IMR-90 (cell line): Measurements from ENCODE around the gene SPPL2A. TPM values are rescaled to one million over a fixed set of nuclear protein-coding genes. Genes with fewer than 3 reads are reported as not detected.

Source experiments
- ATAC-seq: fragments of 200-7000 bp; cut with Tn5 transposase; 2 replicates; pipeline ENCODE4 v1.9.1; 2020; ENCODE audit warnings: low read depth, mild to moderate bottlenecking, moderate library complexity
- BruUV-seq: library from RNA; stranded (reverse); fragments of 400-500 nt; replicated peaks from 2 replicates; lab custom pipeline; 2021; lab: Mats Ljungman, UMichigan
- CTCF ChIA-PET: fragments of 300-600 bp; formaldehyde crosslinking; extraction: SDS; loops from one replicate; lab custom pipeline; 2021; ENCODE audit warnings: antibody characterized with exemption; lab: Yijun Ruan, JAX
- POLR2A ChIA-PET: fragments of 300-600 bp; sonication (Branson Sonifier 250); formaldehyde crosslinking; loops from one replicate; lab custom pipeline; 2022; ENCODE audit warnings: antibody characterized with exemption; ENCODE audit not compliant: unreplicated experiment; lab: Charles Lee
- DNase-seq: peaks from one replicate; pipeline ENCODE4 v3.0.0; 2013
- H2AFZ ChIP-seq: replicated peaks from 2 replicates; pipeline ENCODE3; 2013; ENCODE audit warnings: low read length, mild to moderate bottlenecking; ENCODE audit not compliant: poor library complexity
- H2AK5ac ChIP-seq: 2 replicates; pipeline ENCODE4 v1.6.1; 2013; ENCODE audit warnings: low read depth, low read length, inconsistent platforms
- H2AK9ac ChIP-seq: replicated peaks from 2 replicates; pipeline ENCODE3; 2013; ENCODE audit warnings: mild to moderate bottlenecking, low read depth, low read length, moderate library complexity; ENCODE audit not compliant: poor library complexity
- H2BK120ac ChIP-seq: 2 replicates; pipeline ENCODE4 v1.6.1; 2013; ENCODE audit warnings: low read depth, low read length, inconsistent platforms
- H2BK15ac ChIP-seq: 3 replicates; pipeline ENCODE4 v1.6.1; 2013; ENCODE audit warnings: low read depth, low read length, inconsistent platforms
- H2BK20ac ChIP-seq: 2 replicates; pipeline ENCODE4 v1.6.1; 2013; ENCODE audit warnings: low read depth, mild to moderate bottlenecking, inconsistent platforms, low read length, moderate library complexity
- H2BK5ac ChIP-seq: 2 replicates; pipeline ENCODE4 v1.6.1; 2013; ENCODE audit warnings: mild to moderate bottlenecking, low read depth, low read length, inconsistent platforms; ENCODE audit not compliant: poor library complexity, severe bottlenecking
- H3K14ac ChIP-seq: replicated peaks from 2 replicates; pipeline ENCODE4 v1.6.1; 2013; ENCODE audit warnings: low read depth, low read length, inconsistent platforms
- H3K18ac ChIP-seq: 2 replicates; pipeline ENCODE4 v1.6.1; 2013; ENCODE audit warnings: low read depth, low read length, control low read depth
- H3K23ac ChIP-seq: 2 replicates; pipeline ENCODE4 v1.6.1; 2013; ENCODE audit warnings: low read depth, low read length, inconsistent platforms
- H3K27ac ChIP-seq: 2 replicates; pipeline ENCODE4 v1.5.1; 2013; ENCODE audit warnings: mild to moderate bottlenecking, control low read depth, low read length; ENCODE audit not compliant: insufficient read depth
- H3K27me3 ChIP-seq: 2 replicates; pipeline ENCODE4 v1.6.1; 2013; ENCODE audit warnings: low read length; ENCODE audit not compliant: control insufficient read depth, insufficient read depth
- H3K36me3 ChIP-seq: 2 replicates; pipeline ENCODE4 v1.6.1; 2013; ENCODE audit warnings: low read length, mixed read lengths; ENCODE audit not compliant: control insufficient read depth, insufficient read depth
- H3K4ac ChIP-seq: 2 replicates; pipeline ENCODE4 v1.6.1; 2013; ENCODE audit warnings: low read depth, low read length, inconsistent platforms
- H3K4me1 ChIP-seq: 2 replicates; pipeline ENCODE4 v1.6.1; 2013; ENCODE audit warnings: low read length, mixed read lengths; ENCODE audit not compliant: control insufficient read depth, insufficient read depth
- H3K4me2 ChIP-seq: 2 replicates; pipeline ENCODE4 v1.6.1; 2013; ENCODE audit warnings: low read depth, mild to moderate bottlenecking, control low read depth, low read length, moderate library complexity
- H3K4me3 ChIP-seq: 2 replicates; pipeline ENCODE4 v1.5.1; 2013; ENCODE audit warnings: low read depth, mild to moderate bottlenecking, control low read depth, low read length, moderate library complexity; ENCODE audit not compliant: insufficient read depth
- H3K56ac ChIP-seq: 2 replicates; pipeline ENCODE4 v1.6.1; 2013; ENCODE audit warnings: low read length, inconsistent platforms; ENCODE audit not compliant: insufficient read depth; ENCODE audit errors: extremely low read depth
- H3K79me1 ChIP-seq, 2 experiments: 2 replicates each; pipeline ENCODE4 v1.6.1; 2013; ENCODE audit warnings: low read length in 2 of 2, inconsistent platforms in 1 of 2, low read depth in 1 of 2
- H3K9ac ChIP-seq: 2 replicates; pipeline ENCODE4 v1.6.1; 2013; ENCODE audit warnings: low read depth, low read length, control low read depth
- H3K9me1 ChIP-seq: 2 replicates; pipeline ENCODE4 v1.6.1; 2013; ENCODE audit warnings: low read length, inconsistent platforms; ENCODE audit not compliant: insufficient read depth
- H3K9me3 ChIP-seq: 2 replicates; pipeline ENCODE4 v1.6.1; 2013; ENCODE audit warnings: low read length; ENCODE audit not compliant: control insufficient read depth, insufficient read depth
- H4K20me1 ChIP-seq: 2 replicates; pipeline ENCODE4 v1.6.1; 2013; ENCODE audit warnings: low read length, inconsistent platforms; ENCODE audit not compliant: insufficient read depth
- H4K5ac ChIP-seq: 2 replicates; pipeline ENCODE4 v1.6.1; 2013; ENCODE audit warnings: mild to moderate bottlenecking, low read depth, low read length, control low read depth
- H4K8ac ChIP-seq, 2 experiments: 2 replicates each; pipeline ENCODE4 v1.6.1; 2013; ENCODE audit warnings: low read depth in 2 of 2, low read length in 2 of 2, control low read depth in 1 of 2, inconsistent platforms in 1 of 2
- H4K91ac ChIP-seq: 2 replicates; pipeline ENCODE4 v1.6.1; 2013; ENCODE audit warnings: low read depth, low read length, inconsistent platforms; ENCODE audit not compliant: insufficient read depth
- BHLHE40 ChIP-seq: fragments of 150-350 bp; IDR thresholded peaks from 2 replicates; pipeline ENCODE4 v1.6.1; 2016; ENCODE audit warnings: mild to moderate bottlenecking, low read depth, low read length
- CEBPB ChIP-seq: IDR thresholded peaks from 2 replicates; pipeline ENCODE4 v1.6.1; 2012; ENCODE audit warnings: low read depth, low read length, improper control_type of control experiment
- CHD1 ChIP-seq: IDR thresholded peaks from 2 replicates; pipeline ENCODE4 v1.6.1; 2012; ENCODE audit warnings: low read depth, low read length, improper control_type of control experiment
- CTCF ChIP-seq: conservative IDR thresholded peaks from 2 replicates; pipeline ENCODE4 v1.5.1; 2012; ENCODE audit warnings: mild to moderate bottlenecking, low read depth, low read length, improper control_type of control experiment
- ELK1 ChIP-seq: fragments of 150-350 bp; IDR thresholded peaks from 2 replicates; pipeline ENCODE4 v1.6.1; 2016; ENCODE audit warnings: low read depth, mild to moderate bottlenecking, low read length, moderate library complexity, borderline replicate concordance
- FOS ChIP-seq: fragments of 150-350 bp; IDR thresholded peaks from 2 replicates; pipeline ENCODE4 v1.6.1; 2016; ENCODE audit warnings: low read depth, low read length
- MAFK ChIP-seq: IDR thresholded peaks from 2 replicates; pipeline ENCODE4 v1.6.1; 2012; ENCODE audit warnings: low read depth, low read length, improper control_type of control experiment
- MAZ ChIP-seq: IDR thresholded peaks from 2 replicates; pipeline ENCODE4 v1.6.1; 2012; ENCODE audit warnings: low read depth, mild to moderate bottlenecking, low read length, improper control_type of control experiment, moderate library complexity, borderline replicate concordance
- MXI1 ChIP-seq: IDR thresholded peaks from 2 replicates; pipeline ENCODE4 v1.6.1; 2012; ENCODE audit warnings: low read depth, mild to moderate bottlenecking, low read length, moderate library complexity, borderline replicate concordance
- NFE2L2 ChIP-seq: fragments of 150-350 bp; IDR thresholded peaks from 2 replicates; pipeline ENCODE4 v1.6.1; 2016; ENCODE audit warnings: low read depth, mild to moderate bottlenecking, low read length
- POLR2A ChIP-seq: IDR thresholded peaks from 2 replicates; pipeline ENCODE4 v1.6.1; 2012; ENCODE audit warnings: mild to moderate bottlenecking, low read depth, low read length
- RAD21 ChIP-seq: IDR thresholded peaks from 2 replicates; pipeline ENCODE4 v1.6.1; 2012; ENCODE audit warnings: low read length, improper control_type of control experiment
- RCOR1 ChIP-seq: IDR thresholded peaks from 2 replicates; pipeline ENCODE4 v1.6.1; 2012; ENCODE audit warnings: mild to moderate bottlenecking, low read length, improper control_type of control experiment; ENCODE audit not compliant: insufficient replicate concordance
- SMC3 ChIP-seq: fragments of 150-350 bp; IDR thresholded peaks from 2 replicates; pipeline ENCODE4 v1.6.1; 2016; ENCODE audit warnings: low read depth, mild to moderate bottlenecking, antibody characterized with exemption, low read length, moderate library complexity
- USF2 ChIP-seq: fragments of 150-350 bp; IDR thresholded peaks from 2 replicates; pipeline ENCODE4 v1.6.1; 2017; ENCODE audit warnings: mild to moderate bottlenecking, antibody characterized with exemption, low read length, low read depth
- WGBS, 2 experiments: methylation state at CpG; one replicate each; pipeline versions ENCODE4 v1.1.5 to v1.1.7; 2013; ENCODE audit warnings: missing lambda C conversion rate in 2 of 2; ENCODE audit not compliant: insufficient read length in 1 of 2; ENCODE audit errors: extremely low coverage in 2 of 2; 5-methylcytosine and 5-hydroxymethylcytosine counted together
- dilution Hi-C: fragments of 300-500 bp; cut with HindIII; formaldehyde crosslinking; loops from one replicate; pipeline ENCODE4 v1.14.3; 2018; ENCODE audit warnings: low sequenced_read_pairs; ENCODE audit not compliant: unreplicated experiment
- in situ Hi-C: fragments of 300-500 bp; cut with MboI; formaldehyde crosslinking; loops from 3 replicates; pipeline ENCODE4 v1.14.3; 2019; ENCODE audit warnings: low sequenced_read_pairs, inconsistent platforms, mixed read lengths
- intact Hi-C: fragments of 100-400 bp; cut with micrococcal nuclease; formaldehyde crosslinking; loops from 2 replicates; pipeline ENCODE4 v1.10.0; 2022
- polyA plus RNA-seq, 3 experiments: library from polyadenylated mRNA; depleted of rRNA; stranded (reverse); fragments of >200 nt; gene quantifications; 2 replicates each; pipeline ENCODE4 v1.2.3, GENCODE V29; 2012; ENCODE audit warnings: low replicate concordance in 1 of 3
- total RNA-seq: library from RNA; depleted of rRNA; stranded (reverse); fragments of >200 nt; gene quantifications from 2 replicates; pipeline ENCODE4 v1.2.3, GENCODE V29; 2012

Gene SPPL2A
- total and polyA plus RNA-seq, 2 of the 4 experiments (the other 2 are of a cell fraction), result 29.2 to 53.8 TPM

- in situ Hi-C loops, result no loop called here
- Histone ChIP-seq H3K4me3 (no peak overlapping the region), H2AK5ac (no peak overlapping the region), H3K14ac (no peak overlapping the region), H3K18ac (no peak overlapping the region), H3K4me1 (peaks cover 2% of the 10 kb centered on the region), H3K4ac (no peak overlapping the region), H3K27ac (no peak overlapping the region), H2BK120ac (no peak overlapping the region), H2BK15ac (no peak overlapping the region), H3K23ac (no peak overlapping the region), H3K9me3 (no peaks in the 10 kb centered on the region), H2AFZ (no peak overlapping the region), H3K9me1 (no peaks in the 10 kb centered on the region), H2BK20ac (no peak overlapping the region), H2BK5ac (no peak overlapping the region), H3K27me3 (no peaks in the 10 kb centered on the region), H3K36me3 (no peaks in the 10 kb centered on the region), H4K5ac (no peak overlapping the region), H3K79me1 (peaks cover 5 to 9% of the 10 kb centered on the region in 2 experiments; a peak in 3 of 4 replicates), H4K91ac (no peak overlapping the region), H2AK9ac (no peak overlapping the region), H3K56ac (no peak overlapping the region), H3K4me2 (no peak overlapping the region), H4K20me1 (no peaks in the 10 kb centered on the region), H4K8ac (no peak overlapping the region), H3K9ac (no peak overlapping the region)
- TF ChIP-seq BHLHE40 (no peak), NFE2L2 (no peak), MXI1 (no peak), MAZ (no peak), POLR2A (no peak), RAD21 (no peak), MAFK (no peak), FOS (no peak), RCOR1 (no peak), USF2 (no peak), ELK1 (no peak), SMC3 (no peak), CTCF (no peak), CHD1 (no peak), CEBPB (no peak)
- dilution Hi-C loops, result no loop called here
- POLR2A ChIA-PET, result no interaction called here
- ATAC-seq, result no peak
- 20% methylated on average over 1 of the region's 2 CpGs; no CpG with 5 or more reads in 1 of the 2 experiments for WGBS, 2 experiments
- CTCF ChIA-PET, result interaction anchor here (0.7 kb wide), 1 partner anchor 9 kb away, joined by 5 read pairs; no protein-coding TSS in a partner anchor
- BruUV-seq, result no TSS peak
- DNase-seq, result no peak
- intact Hi-C loops, result no loop called here
Observed at GRCh38 chr15:50767332-50767861, 1.9 kb upstream of the SPPL2A start.
